ENCODE results near the gene SPTBN1.

The SPTBN1 gene

GRCh38 chr2:54566896-54567295, 110.8 kb downstream of the SPTBN1 start:
- DNase-seq (ENCODE audit: low read depth): no peak
- TF ChIP-seq MYC (IDR thresholded peaks at IDR 0.05; ENCODE audit: low read depth, low read length): no peak
- TF ChIP-seq, protein P1, sequence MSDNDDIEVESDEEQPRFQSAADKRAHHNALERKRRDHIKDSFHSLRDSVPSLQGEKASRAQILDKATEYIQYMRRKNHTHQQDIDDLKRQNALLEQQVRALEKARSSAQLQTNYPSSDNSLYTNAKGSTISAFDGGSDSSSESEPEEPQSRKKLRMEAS (IDR thresholded peaks at IDR 0.05; ENCODE audit: low read depth, low read length): no peak
- no peak for TF ChIP-seq POLR2A (IDR thresholded peaks at IDR 0.05; ENCODE audit: extremely low read depth, insufficient read length)
- TF ChIP-seq CTCF (IDR thresholded peaks at IDR 0.05; ENCODE audit: low read depth, low read length): no peak
- no peak overlapping the region for H3K4me3 ChIP-seq (ENCODE audit: low read depth, low read length)

DNA sequence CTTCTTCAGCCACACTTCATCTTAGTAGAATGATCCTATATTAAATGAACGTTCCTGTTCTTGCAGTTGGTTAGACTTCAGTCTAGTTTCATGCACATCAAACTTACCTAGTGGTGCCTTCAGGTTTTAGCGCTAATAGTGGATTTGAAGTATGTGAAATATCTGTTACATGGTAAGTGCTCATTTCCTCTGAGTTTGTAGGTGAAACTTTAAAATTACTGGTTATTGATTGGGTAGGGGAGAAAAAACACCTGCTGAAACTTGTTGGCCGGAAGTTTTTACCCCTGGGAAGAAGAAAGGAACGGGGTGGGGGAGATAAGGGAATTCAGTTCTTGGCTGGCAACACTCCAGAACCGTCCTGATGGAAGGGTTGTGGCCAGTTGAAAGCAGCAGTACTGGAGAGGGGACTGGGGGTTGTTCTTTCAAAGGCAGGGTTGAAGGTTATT, 112.8 kb downstream of the SPTBN1 start:
- H3K4me3 ChIP-seq (ENCODE audit: low read depth, low read length): no peak overlapping the region
- TF ChIP-seq, protein P1 (IDR thresholded peaks at IDR 0.05; ENCODE audit: low read depth, low read length): no peak
- TF ChIP-seq POLR2A (IDR thresholded peaks at IDR 0.05; ENCODE audit: extremely low read depth, insufficient read length): no peak
- TF ChIP-seq CTCF (IDR thresholded peaks at IDR 0.05; ENCODE audit: low read depth, low read length): no peak
- no peak for TF ChIP-seq MYC (IDR thresholded peaks at IDR 0.05; ENCODE audit: low read depth, low read length)
- DNase-seq (ENCODE audit: low read depth): no peak

DNA sequence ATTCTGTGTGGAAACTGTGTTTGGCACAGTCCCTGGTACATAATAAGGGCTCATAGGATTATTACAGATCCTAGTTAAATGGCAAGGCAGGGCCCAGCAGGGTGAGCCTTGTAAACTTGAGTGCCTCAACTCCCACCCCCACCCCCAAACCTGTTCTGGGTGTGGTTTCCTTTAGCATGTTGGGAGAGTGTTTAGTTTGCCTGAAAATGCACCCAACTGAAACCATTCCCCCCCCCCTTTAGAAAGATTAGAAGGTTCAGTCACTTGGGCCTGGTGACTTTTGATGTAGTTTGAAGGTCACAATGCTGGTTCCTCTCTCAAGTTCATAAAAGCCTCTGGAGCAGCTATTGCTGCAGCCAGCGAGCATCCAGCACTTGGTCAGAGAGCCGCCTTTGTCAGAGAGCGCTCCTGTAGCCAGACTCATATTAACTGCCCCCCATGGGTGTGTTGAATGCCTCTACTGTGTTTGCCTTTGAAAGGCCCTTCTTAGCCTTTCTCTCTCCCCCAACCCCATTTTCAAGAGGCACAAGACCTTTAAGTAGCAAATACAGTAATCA, 113.7 kb downstream of the SPTBN1 start:
- TF ChIP-seq MYC (IDR thresholded peaks at IDR 0.05; ENCODE audit: low read depth, low read length) (no peak), CTCF (IDR thresholded peaks at IDR 0.05; ENCODE audit: low read depth, low read length) (no peak), POLR2A (IDR thresholded peaks at IDR 0.05; ENCODE audit: extremely low read depth, insufficient read length) (no peak)
- no peak overlapping the region for H3K4me3 ChIP-seq (ENCODE audit: low read depth, low read length)
- DNase-seq (ENCODE audit: low read depth): peak; percentile 67

DNA sequence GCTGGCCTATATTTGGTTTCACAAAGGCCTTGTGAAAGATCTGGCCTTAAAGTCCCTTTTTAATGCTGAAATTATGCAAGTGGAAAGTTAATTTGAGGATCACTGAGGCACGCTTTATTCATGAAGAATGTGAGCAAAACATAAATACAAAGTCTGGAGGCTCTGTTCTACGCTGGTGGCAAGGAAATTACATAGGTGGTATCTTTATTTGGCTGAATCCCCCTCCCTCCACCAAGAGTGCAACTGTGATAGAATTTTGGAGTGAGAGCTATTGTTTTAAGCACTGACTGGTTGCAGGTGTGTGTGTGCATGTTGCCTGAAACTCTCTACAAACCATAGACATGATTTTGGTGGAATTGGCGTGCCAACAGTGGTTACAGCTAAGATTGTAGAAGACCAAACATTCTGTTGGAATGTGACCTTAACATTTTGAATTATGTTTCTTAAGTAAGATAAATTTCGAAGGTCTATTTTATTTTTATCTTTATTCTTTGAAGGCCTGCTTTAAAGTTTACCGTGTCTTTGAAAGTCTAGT, 114.3 kb downstream of the SPTBN1 start:
- DNase-seq (ENCODE audit: low read depth): no peak
- TF ChIP-seq POLR2A (IDR thresholded peaks at IDR 0.05; ENCODE audit: extremely low read depth, insufficient read length) (no peak), MYC (IDR thresholded peaks at IDR 0.05; ENCODE audit: low read depth, low read length) (no peak), CTCF (IDR thresholded peaks at IDR 0.05; ENCODE audit: low read depth, low read length) (no peak)
- TF ChIP-seq, protein P1 (IDR thresholded peaks at IDR 0.05; ENCODE audit: low read depth, low read length): no peak
- H3K4me3 ChIP-seq (ENCODE audit: low read depth, low read length): no peak overlapping the region

- TF ChIP-seq MYC (IDR thresholded peaks at IDR 0.05; ENCODE audit: low read depth, low read length) (peak; percentile 76), CTCF (IDR thresholded peaks at IDR 0.05; ENCODE audit: low read depth, low read length) (no peak)
- TF ChIP-seq, protein P1 (IDR thresholded peaks at IDR 0.05; ENCODE audit: low read depth, low read length): peak; percentile 86
- DNase-seq (ENCODE audit: low read depth): peak; percentile 97
- no peak overlapping the region for H3K4me3 ChIP-seq (ENCODE audit: low read depth, low read length)
These were observed 115.0 kb downstream of the SPTBN1 start for GRCh38 chr2:54570925-54571694.
